Epithelial cell of prostate (primary cell): ENCODE data around the gene USP13.
"Not testable (repeated sequence)": the region's sequence is repeated elsewhere in the genome, so short reads cannot be mapped to it uniquely, and the experiment has no call there.

Source experiments
- DNase-seq: peaks from one replicate; pipeline ENCODE4 v3.0.0-alpha.2; 2011; ENCODE audit warnings: low read depth, low spot score
- H3K27ac ChIP-seq: fragments of 450-650 bp; 2 replicates; pipeline ENCODE4 v1.5.1; 2017; ENCODE audit warnings: mild to moderate bottlenecking

Gene USP13

DNA sequence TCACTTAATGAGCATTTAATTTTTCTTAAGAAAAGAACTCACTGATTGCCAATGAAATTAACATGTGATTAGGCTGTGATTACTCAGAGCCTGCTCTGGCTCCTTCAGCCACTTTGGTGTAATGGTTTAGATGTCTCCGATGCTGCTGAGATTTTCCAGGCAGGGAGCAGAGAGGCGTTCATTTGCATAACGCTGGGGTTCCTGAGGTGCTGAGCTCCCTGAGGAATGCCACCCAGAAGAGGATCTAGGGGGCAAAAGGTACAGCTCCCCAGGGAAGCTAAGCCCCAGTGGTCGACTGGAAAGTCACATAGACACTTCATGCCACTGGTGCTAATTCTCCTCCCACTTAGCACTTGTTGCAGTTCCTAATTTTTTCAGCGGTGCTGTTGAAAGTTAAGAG, 119.5 kb downstream of the USP13 start:
- no peak overlapping the region for H3K27ac ChIP-seq
- DNase-seq, result no peak

DNA sequence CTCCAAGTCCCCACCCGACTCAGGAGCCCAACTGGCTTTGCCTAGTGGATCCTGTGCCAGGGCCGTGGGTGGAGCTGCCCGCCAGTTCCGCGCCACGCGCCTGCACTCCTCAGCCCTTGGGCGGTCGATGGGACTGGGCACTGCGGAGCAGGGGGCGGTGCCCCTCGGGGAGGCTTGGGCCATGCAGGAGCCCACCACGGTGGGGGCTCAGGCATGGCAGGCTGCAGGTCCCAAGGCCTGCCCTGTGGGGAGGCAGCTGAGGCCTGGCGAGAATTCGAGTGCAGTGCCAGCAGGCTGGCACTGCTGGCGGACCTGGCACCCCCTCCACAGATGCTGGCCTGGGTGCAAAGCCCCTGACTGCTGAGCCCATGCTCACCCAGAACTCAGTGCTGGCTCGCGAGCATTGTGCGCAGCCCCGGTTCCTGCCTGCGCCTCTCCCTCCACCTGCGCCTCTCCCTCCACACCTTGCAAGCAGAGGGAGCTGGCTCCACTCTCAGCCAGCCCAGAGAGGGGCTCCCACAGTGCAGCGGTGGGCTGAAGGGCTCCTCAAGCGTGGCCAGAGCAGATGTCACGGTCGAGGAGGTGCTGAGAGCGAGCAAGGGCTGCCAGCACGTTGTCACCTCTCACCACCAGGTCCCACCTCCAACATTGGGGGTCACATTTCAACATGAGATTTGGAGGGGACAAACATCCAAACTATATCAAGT, 122.7 kb downstream of the USP13 start:
- H3K27ac ChIP-seq, result no peak overlapping the region
- DNase-seq, result no peak

- not testable (repeated sequence) for H3K27ac ChIP-seq, DNase-seq
These were observed 130.0 kb downstream of the USP13 start for GRCh38 chr3:179782841-179783240.

GRCh38 chr3:179788996-179789395, 136.2 kb downstream of the USP13 start:
- no peak overlapping the region for H3K27ac ChIP-seq
- peak; percentile 27 for DNase-seq

DNA sequence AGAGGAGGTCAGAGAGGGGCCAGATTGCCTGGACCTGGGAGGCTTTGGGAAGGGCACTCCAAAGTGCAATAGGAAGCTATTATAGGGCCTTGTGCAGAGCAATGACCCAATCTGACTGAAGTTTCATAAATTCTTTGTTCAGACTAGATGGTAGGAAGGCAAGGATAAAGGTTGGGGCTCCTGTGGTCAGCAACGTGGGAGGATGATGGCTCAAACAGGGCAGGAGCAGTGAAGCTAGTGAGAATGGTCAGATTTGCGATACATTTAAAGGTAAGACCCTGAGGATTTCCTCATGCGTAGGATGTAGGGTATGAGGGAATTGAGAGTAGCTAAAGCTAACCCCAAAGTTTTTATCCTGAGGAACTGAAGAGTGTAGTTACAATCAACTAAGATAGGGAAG, 139.0 kb downstream of the USP13 start:
- DNase-seq, result no peak
- H3K27ac ChIP-seq, result no peak overlapping the region

DNA sequence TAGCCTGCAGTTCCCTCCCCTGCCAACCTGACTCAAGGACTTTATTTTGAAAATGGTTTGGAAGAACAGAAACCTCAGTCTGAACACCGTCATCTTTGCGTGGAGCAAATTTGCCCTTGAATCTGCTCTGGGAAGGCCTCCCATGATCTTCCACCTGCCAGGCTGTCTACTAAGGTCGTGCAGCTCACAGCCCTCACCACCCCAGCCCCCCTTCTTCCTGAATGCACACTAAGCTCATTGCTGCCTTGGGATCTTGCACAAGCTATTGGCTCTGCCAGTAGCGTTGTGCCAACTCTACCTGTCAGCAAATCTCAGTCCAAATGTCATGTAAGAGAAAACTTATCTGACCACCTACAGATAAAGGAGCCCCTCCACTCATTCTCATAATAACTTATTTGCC, 141.5 kb downstream of the USP13 start:
- H3K27ac ChIP-seq, result no peak overlapping the region
- no peak for DNase-seq

DNA sequence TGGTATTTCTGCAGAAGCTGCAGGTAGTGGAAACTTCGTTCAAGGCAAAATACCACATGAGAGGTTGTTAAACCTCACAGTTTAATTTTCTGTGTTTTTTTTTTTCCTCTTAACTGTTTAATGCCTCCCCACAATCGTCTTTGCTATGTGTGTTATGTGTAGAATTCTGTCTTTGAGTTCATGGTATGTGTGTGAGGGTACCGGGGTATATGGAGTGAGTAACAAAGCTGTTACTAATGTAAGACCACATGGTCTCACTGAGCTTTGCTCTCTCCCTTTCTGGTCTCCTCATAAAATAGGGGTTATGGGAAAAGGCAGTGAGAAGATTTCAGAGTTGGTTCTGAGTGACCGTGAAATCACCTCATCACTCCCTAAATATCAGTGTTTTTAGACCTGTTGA, 143.6 kb downstream of the USP13 start:
- no peak for DNase-seq
- no peak overlapping the region for H3K27ac ChIP-seq

DNA sequence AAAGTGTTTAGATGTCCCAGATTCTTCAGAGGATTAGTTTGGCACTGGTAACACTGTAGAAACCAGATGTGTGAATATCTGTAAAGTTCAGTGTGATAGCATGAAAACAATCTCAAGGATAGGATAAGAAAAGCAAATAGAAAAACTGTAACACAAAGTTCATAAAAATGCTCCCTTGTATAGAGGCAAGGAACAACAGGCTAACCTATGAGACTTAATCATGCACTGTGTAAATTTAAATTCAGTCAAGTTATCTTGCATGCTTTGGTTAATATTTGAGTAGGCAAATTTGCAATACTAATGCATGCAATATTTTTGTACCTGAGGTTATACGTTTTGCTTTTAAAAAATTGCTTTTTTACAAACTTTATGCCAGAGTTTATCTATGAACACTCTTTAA, 144.4 kb downstream of the USP13 start:
- H3K27ac ChIP-seq, result no peak overlapping the region
- DNase-seq, result no peak

DNA sequence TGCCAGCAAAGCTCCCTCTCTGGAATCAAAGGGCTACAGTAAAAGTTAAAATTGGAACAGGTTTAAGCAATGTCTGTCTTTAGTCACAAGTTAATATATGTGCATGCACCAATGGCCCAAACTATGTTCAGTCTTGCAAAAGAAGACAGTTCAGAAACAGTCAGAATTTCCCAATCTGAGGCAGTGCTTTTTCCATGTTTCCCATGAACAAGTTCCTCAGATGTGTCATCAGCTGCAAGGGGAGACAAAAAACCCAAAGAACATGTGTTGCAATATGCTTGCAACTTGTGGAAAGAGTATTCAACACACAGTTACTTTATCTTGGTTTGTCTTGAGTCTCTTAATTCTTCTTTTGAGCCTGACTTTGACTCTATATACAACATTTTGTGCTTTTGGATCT, 148.4 kb downstream of the USP13 start:
- peak; percentile 57 for DNase-seq
- peak overlapping the region; percentile 65 for H3K27ac ChIP-seq

DNA sequence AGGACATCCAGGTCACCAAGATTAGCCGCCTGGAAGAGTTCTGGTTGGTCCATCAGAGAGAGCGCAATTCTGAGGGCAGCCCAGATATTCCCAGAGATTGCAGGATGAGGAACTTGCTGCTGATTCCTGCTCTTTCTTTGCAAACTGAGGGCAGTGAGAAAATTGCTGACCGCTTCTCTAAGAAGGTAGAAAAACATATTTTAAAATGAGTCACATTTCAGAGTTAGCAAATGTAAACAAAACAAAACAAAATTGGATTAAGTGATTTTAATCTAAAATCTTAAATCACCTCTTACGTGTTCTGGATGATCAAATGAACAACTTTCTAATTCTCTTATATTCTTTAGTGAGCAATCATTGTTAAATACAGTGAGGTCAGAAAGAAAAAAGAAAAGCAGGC, 149.0 kb downstream of the USP13 start:
- peak overlapping the region; percentile 65 for H3K27ac ChIP-seq
- no peak for DNase-seq

DNA sequence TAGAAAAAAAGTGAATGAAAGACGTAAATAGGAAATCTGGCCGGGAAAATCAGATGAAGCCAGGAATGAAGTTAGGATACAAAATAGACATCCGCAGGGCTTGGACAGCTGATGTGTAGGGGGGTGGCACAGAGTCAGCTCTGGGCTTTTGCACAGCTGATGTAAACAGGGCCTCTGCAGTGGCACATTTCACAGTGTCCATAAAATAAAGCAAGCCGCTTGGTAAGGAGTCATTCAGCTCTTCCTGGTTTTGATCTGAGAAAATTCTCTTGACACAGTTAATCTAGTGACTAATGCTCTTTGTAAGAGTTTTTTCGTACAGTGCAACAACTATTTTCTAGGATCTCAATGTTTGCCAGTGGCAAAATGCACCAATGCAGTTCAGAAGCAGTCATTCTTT, 153.3 kb downstream of the USP13 start:
- peak overlapping the region; percentile 17 for H3K27ac ChIP-seq
- DNase-seq, result peak; percentile 18

DNA sequence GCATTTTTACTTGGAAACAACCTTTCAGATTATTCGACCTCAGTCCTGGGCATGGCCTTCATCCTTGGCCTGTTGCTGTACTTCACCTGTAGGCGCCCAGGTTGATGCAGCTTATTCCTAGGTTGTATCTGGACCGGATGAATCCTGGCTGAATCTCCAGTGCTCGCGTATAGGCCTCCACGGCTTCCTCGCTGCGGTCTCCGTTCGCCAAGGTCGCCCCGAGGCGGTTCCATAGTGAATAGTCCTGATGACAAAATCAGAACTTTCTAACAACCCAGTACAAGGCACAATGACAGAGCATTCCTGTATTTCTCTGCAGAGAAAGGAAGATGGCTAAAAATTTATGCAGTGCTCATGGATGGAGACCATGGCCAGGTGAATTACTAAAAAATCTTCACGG, 154.7 kb downstream of the USP13 start:
- DNase-seq, result no peak
- H3K27ac ChIP-seq, result no peak overlapping the region

DNA sequence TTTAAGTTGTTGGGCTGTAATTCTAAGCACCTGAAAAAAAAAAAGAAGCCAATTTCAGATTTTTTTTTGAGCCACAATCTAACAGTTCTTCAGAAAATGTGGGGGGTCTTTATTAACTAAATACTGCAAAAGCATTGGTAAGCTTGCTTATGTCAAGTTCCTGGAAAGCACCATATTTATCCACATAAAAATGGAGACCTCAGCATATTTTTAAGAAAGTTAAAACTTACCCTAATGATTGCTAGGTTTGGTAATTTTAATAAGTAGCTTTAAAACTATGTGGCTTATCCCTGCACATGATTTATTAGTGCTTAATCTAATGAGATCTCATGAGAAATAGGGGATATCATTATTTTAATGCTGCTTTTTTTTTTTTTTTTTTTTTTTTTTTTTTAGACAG, 156.8 kb downstream of the USP13 start:
- no peak for DNase-seq
- H3K27ac ChIP-seq, result no peak overlapping the region

DNA sequence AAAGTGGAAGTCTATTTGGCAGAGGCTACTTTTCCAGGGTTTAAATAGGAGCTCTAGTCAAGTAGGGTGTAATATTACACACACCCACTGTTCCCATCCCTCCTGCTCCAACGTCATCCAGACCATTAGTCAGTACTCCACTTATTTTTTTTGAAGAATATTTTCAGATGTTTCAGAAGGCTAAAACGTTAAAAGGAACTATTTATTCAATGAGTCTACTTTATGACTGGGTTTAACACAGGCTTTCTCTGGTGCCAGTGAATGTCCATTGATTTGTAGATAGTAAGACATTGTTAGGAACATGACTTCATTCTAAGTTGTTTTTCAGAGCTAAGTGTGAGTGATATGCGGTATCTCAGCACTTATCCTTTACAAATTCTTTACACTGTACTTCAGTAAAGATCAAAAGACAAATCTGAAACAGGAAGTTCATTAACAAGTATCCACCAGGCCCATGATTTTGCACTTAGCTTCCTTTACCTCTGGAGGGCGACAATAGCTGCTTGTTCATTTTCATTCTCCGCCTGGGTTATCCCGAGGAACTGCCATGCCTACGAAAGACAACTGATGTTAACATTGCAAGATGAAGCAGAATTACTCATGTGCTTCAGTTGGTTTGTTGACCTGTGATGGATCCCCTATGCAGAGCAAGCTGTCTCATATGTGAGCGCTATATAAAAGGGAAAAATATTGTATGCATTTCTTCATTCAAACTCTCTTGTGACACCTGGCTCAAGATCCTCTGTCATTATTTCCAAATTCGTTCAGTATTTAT, 158.7 kb downstream of the USP13 start:
- DNase-seq, result peak; percentile 49
- peak overlapping the region; percentile 82 for H3K27ac ChIP-seq

- H3K27ac ChIP-seq, result peak overlapping the region; percentile 82
- DNase-seq, result no peak
These were observed 159.2 kb downstream of the USP13 start for GRCh38 chr3:179812096-179812382.

DNA sequence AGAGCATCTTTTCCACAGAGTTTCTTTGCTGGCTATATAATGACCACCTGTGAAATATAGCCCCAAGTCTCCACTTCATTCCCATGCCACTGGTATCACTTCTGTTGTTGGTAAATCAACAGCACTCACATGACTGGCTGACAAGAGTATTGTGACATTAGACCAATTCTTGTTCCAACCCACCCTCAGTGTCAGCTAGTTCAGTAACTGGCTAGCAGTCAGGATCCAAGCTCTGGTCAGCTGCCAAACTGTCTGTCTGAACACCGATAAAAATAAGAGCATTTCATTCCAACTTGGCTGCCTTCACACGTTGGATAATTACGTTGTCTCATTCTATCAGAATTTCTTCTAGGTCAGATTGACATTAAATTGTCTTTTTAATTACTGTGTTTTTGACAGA, 166.5 kb downstream of the USP13 start:
- no peak for DNase-seq
- H3K27ac ChIP-seq, result no peak overlapping the region

- DNase-seq, result no peak
- H3K27ac ChIP-seq, result no peak overlapping the region
These were observed 169.5 kb downstream of the USP13 start for GRCh38 chr3:179822296-179822695.

GRCh38 chr3:179825527-179826246, 172.8 kb downstream of the USP13 start:
- DNase-seq, result no peak
- no peak overlapping the region for H3K27ac ChIP-seq

- DNase-seq, result no peak
- H3K27ac ChIP-seq, result no peak overlapping the region
These were observed 173.4 kb downstream of the USP13 start for GRCh38 chr3:179826247-179826637.

GRCh38 chr3:179828738-179829137, 175.9 kb downstream of the USP13 start:
- no peak overlapping the region for H3K27ac ChIP-seq
- DNase-seq, result no peak

DNA sequence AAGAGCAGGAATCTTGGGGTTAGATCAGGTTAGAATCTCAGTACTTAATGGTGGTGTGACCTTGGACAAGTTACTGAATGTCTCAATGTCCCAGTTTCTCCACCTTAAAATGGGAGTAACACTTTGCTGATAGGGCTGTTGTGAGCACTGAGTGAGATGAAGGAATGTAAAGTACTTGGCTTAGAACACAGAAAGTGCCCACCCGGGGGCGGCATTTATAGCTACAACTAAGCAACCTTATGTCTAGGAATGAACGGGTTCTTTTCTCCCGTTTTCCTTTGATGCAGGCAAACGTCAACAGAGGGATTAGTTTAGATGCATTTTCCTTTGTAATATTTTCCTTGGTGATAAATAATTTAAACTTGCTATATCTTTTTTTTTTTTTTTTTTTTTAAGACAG, 176.6 kb downstream of the USP13 start:
- DNase-seq, result no peak
- no peak overlapping the region for H3K27ac ChIP-seq
